CD4-positive, alpha-beta T cell (primary cell): ENCODE results near the gene KIR3DL1. TPM values are rescaled to one million over a fixed set of nuclear protein-coding genes. Genes with fewer than 3 reads are reported as not detected.
A peak's percentile ranks its signal among the peaks of the same experiment; 100 is the strongest.

Source experiments
- ATAC-seq: fragments of 200-7000 bp; cut with Tn5 transposase; one replicate; pipeline ENCODE4 v1.10.0; 2022; ENCODE audit warnings: mild to moderate bottlenecking; ENCODE audit not compliant: poor library complexity
- CTCF ChIA-PET: fragments of 350-600 bp; sonication (Branson Sonifier 250); formaldehyde crosslinking; loops from one replicate; lab custom pipeline; 2021; ENCODE audit warnings: antibody characterized with exemption, inconsistent platforms; lab: Charles Lee
- POLR2A ChIA-PET: fragments of 350-600 bp; sonication (Branson Sonifier 250); formaldehyde crosslinking; loops from one replicate; lab custom pipeline; 2021; ENCODE audit warnings: antibody characterized with exemption, inconsistent platforms; lab: Charles Lee
- DNase-seq, 14 experiments: peaks; one replicate each; pipeline ENCODE4 v3.0.0-alpha.2; 2013 to 2020; ENCODE audit warnings: mixed read lengths in 2 of 14
- H3K27ac ChIP-seq, 2 donors: one replicate each; pipeline versions ENCODE4 v1.5.1 to v1.7.0; 2013; ENCODE audit warnings: low read length in 2 of 2, low read depth in 1 of 2, mild to moderate bottlenecking in 1 of 2
- H3K27me3 ChIP-seq, 2 experiments: 1 replicate in 1 of 2; 2 replicates in 1 of 2; pipeline versions ENCODE4 v1.6.1 to v1.7.0; 2013; ENCODE audit warnings: low read length in 2 of 2, control low read depth in 1 of 2, mild to moderate bottlenecking in 1 of 2, moderate library complexity in 1 of 2; ENCODE audit not compliant: insufficient read depth in 2 of 2, control insufficient read depth in 1 of 2
- H3K36me3 ChIP-seq: one replicate; pipeline ENCODE4 v1.6.1; 2013; ENCODE audit warnings: low read length, control low read depth; ENCODE audit not compliant: insufficient read depth
- H3K4me1 ChIP-seq: one replicate; pipeline ENCODE4 v1.6.1; 2013; ENCODE audit warnings: low read length, control low read depth; ENCODE audit not compliant: insufficient read depth
- H3K4me3 ChIP-seq: one replicate; pipeline ENCODE4 v1.5.1; 2013; ENCODE audit warnings: mild to moderate bottlenecking, low read length, moderate library complexity
- H3K9me3 ChIP-seq, 2 experiments: 1 replicate in 1 of 2; 2 replicates in 1 of 2; pipeline versions ENCODE4 v1.6.1 to v1.7.0; 2013; ENCODE audit warnings: low read length in 2 of 2, mild to moderate bottlenecking in 2 of 2, control low read depth in 1 of 2, moderate library complexity in 1 of 2; ENCODE audit not compliant: control insufficient read depth in 1 of 2, insufficient read depth in 1 of 2
- H3K27ac Mint-ChIP-seq: one replicate; pipeline ENCODE4 v1.8.0; 2020; ENCODE audit warnings: mixed read lengths
- H3K27me3 Mint-ChIP-seq: one replicate; pipeline ENCODE4 v1.8.0; 2021; ENCODE audit warnings: mixed read lengths
- H3K36me3 Mint-ChIP-seq: one replicate; pipeline ENCODE4 v1.8.0; 2021; ENCODE audit warnings: low read depth, mixed read lengths
- H3K4me1 Mint-ChIP-seq: one replicate; pipeline ENCODE4 v1.8.0; 2021; ENCODE audit warnings: low read depth, mixed read lengths
- H3K4me3 Mint-ChIP-seq: one replicate; pipeline ENCODE4 v1.8.0; 2020; ENCODE audit warnings: mild to moderate bottlenecking, mixed read lengths
- H3K9me3 Mint-ChIP-seq: one replicate; pipeline ENCODE4 v1.8.0; 2020; ENCODE audit warnings: mixed read lengths
- CTCF ChIP-seq: fragments of 200-600 bp; IDR thresholded peaks from one replicate; pipeline ENCODE4 v1.8.0; 2022; ENCODE audit warnings: antibody characterized with exemption, mild to moderate bottlenecking
- intact Hi-C, 2 experiments: fragments of 100-400 bp; cut with DNase I in 1 of 2; cut with micrococcal nuclease in 1 of 2; formaldehyde crosslinking; loops; one replicate each; pipeline versions ENCODE4 v1.15.1 to v1.9.0; 2023 to 2025; cut with DNase I, micrococcal nuclease
- total RNA-seq, 174 experiments: library from RNA in 2 of 174; stranded (reverse) in 2 of 174; gene quantifications; one replicate each; pipeline ENCODE4 v1.2.3 and lab custom pipeline; 2021 to 2026

The KIR3DL1 gene
- total RNA-seq, 2 experiments from 2014 or later: not detected

GRCh38 chr19:54790711-54791110 is 25.6 kb upstream of the KIR3DL1 start:
- Mint-ChIP-seq H3K9me3 (no peaks in the 10 kb centered on the region), H3K4me3 (no peak overlapping the region)
- ATAC-seq: no peak

GRCh38 chr19:54791476-54791875 is 24.8 kb upstream of the KIR3DL1 start:
- H3K27ac Mint-ChIP-seq: no peak overlapping the region
- no peak overlapping the region for H3K4me3 Mint-ChIP-seq
- peaks cover 33% of the 10 kb centered on the region for H3K27me3 Mint-ChIP-seq
- no peak for ATAC-seq
- H3K4me1 Mint-ChIP-seq: peaks cover 12% of the 10 kb centered on the region
- Histone ChIP-seq H3K27me3 (peaks cover 0 to 2% of the 10 kb centered on the region in 2 experiments), H3K27ac (no peak overlapping the region), H3K9me3 (peaks cover 0 to 4% of the 10 kb centered on the region in 2 experiments), H3K4me3 (no peak overlapping the region), H3K36me3 (no peaks in the 10 kb centered on the region), H3K4me1 (no peaks in the 10 kb centered on the region)
- H3K36me3 Mint-ChIP-seq: no peaks in the 10 kb centered on the region
- no peak for TF ChIP-seq CTCF
- POLR2A ChIA-PET: no interaction called here
- CTCF ChIA-PET: no interaction called here
- intact Hi-C loops: no loop called here
- H3K9me3 Mint-ChIP-seq: no peaks in the 10 kb centered on the region
- no peak for DNase-seq

More at GRCh38 chr19:54790711-54791110, 25.6 kb upstream of the KIR3DL1 start:
- Histone ChIP-seq H3K4me1 (no peaks in the 10 kb centered on the region), H3K27ac (no peak overlapping the region), H3K27me3 (no peaks in the 10 kb centered on the region), H3K4me3 (no peak overlapping the region), H3K36me3 (no peaks in the 10 kb centered on the region), H3K9me3 (peaks cover 0 to 4% of the 10 kb centered on the region in 2 experiments)
- no peak for DNase-seq
- ChIA-PET POLR2A (no interaction called here), CTCF (no interaction called here)
- H3K27me3 Mint-ChIP-seq: peaks cover 30% of the 10 kb centered on the region
- no peak for TF ChIP-seq CTCF
- intact Hi-C loops: no loop called here
- peaks cover 12% of the 10 kb centered on the region for H3K4me1 Mint-ChIP-seq
- no peaks in the 10 kb centered on the region for H3K36me3 Mint-ChIP-seq
- H3K27ac Mint-ChIP-seq: no peak overlapping the region

GRCh38 chr19:54792814-54793213 is 23.5 kb upstream of the KIR3DL1 start:
- H3K4me1 Mint-ChIP-seq: peaks cover 12% of the 10 kb centered on the region
- no peaks in the 10 kb centered on the region for H3K36me3 Mint-ChIP-seq
- ATAC-seq (no peak), DNase-seq (peak in 2 of 14 experiments; percentile 16 to 35)
- Histone ChIP-seq H3K27ac (no peak overlapping the region), H3K4me3 (peak overlapping the region; percentile 42), H3K27me3 (peaks cover 4 to 9% of the 10 kb centered on the region in 2 experiments), H3K9me3 (peaks cover 0 to 4% of the 10 kb centered on the region in 2 experiments), H3K4me1 (no peaks in the 10 kb centered on the region), H3K36me3 (no peaks in the 10 kb centered on the region)
- peak overlapping the region; percentile 59 for H3K4me3 Mint-ChIP-seq
- no peaks in the 10 kb centered on the region for H3K9me3 Mint-ChIP-seq
- peaks cover 36% of the 10 kb centered on the region for H3K27me3 Mint-ChIP-seq
- no peak overlapping the region for H3K27ac Mint-ChIP-seq
- POLR2A ChIA-PET: no interaction called here
- CTCF ChIA-PET: no interaction called here
- no peak for TF ChIP-seq CTCF
- intact Hi-C loops: no loop called here
